ENCODE data around the gene NME7.

- TF ChIP-seq POLR2A (IDR thresholded peaks at IDR 0.05; ENCODE audit: low read depth, low read length) (no peak), POLR2AphosphoS5 (IDR thresholded peaks at IDR 0.05; ENCODE audit: low read depth, low read length) (no peak), SPI1 (IDR thresholded peaks at IDR 0.05; ENCODE audit: low read depth, low read length) (peak; percentile 3; the same call in 1 of the 2 replicates), TAF1 (IDR thresholded peaks at IDR 0.05; ENCODE audit: low read depth, low read length) (no peak)
These were observed 228.5 kb downstream of the NME7 start for GRCh38 chr1:169138866-169139670.
